T-helper 2 cell (primary cell): ENCODE measurements around the gene PCGF3.
"Not testable (repeated sequence)": the region's sequence is repeated elsewhere in the genome, so short reads cannot be mapped to it uniquely, and the experiment has no call there.

Experiments used
- DNase-seq, 5 experiments: peaks; one replicate each; pipeline versions ENCODE4 v3.0.0 to v3.0.0-alpha.2; 2012 to 2022

PCGF3 gene

DNA sequence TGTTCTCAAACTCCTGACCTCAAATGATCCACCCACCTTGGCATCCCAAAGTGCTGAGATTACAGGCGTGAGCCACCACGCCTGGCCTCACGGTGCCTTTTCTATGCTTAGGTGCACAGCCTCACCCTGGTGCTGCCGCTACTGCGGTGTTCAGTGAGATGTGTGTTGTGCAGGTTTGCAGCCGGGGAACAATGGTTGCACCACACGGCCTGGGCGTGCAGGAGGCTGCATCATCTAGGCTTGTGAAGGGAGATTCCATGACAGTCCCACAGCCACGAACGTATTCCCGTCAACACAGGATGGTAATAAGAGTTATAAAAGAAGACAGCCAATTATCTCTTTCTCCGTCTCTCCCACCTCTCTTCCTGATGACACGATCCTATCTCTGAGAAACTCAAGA is 98.3 kb downstream of the PCGF3 start:
- no peak for DNase-seq

DNA sequence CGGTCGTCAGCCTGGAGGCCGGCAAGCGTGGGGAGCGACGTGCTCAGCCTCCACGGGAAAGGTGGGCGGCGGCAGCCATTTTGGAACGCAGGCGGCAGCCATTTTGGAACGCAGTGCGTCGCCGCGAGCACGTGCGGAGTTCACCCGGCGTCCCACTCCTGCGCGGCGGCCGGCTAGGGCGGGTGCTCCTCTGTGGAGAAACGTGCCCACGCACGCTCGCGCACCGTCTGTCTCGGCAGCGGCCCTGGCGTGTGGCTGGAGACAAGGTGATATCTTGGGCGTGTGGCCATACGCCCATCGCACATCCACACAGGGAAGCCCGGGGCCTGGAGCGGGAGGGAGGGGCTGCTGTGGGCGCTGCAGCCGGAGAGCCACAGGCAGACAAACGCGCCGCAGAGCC is 99.2 kb downstream of the PCGF3 start:
- DNase-seq = no peak

DNA sequence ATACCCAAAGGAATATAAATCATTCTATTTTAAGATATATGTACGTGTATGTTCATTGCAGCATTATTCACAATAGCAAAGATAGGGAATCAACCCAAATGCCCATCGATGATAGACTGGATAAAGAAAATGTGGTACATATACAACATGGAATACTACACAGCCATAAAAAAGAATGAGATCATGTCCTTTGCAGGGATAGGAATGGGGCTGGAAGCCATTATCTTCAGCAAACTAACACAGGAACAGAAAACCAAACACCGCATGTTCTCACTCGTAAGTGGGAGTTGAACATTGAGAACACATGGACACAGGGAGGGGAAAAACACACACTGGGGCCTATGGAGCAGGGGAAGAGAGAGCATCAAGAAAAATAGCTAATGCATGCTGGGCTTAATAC is 101.3 kb downstream of the PCGF3 start:
- not testable (repeated sequence) for DNase-seq

DNA sequence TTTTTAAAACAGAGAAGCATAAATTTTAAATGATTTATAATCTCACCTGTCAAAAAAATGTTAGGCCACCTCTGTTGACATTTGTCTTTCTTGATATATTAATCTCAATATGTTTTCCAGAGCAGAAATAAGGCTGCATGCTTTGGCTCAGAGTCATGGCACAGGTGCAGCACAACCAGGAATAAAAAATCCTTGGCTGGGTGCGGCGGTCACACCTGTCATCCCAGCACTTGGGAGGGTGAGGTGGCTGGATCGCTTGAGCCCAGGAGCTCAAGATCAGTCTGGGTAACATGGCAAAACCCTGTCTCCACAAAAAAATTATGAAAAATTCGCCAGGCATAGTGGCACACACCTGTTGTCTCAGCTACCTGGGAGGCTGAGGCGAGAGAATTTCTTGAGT is 102.2 kb downstream of the PCGF3 start:
- no peak for DNase-seq

DNA sequence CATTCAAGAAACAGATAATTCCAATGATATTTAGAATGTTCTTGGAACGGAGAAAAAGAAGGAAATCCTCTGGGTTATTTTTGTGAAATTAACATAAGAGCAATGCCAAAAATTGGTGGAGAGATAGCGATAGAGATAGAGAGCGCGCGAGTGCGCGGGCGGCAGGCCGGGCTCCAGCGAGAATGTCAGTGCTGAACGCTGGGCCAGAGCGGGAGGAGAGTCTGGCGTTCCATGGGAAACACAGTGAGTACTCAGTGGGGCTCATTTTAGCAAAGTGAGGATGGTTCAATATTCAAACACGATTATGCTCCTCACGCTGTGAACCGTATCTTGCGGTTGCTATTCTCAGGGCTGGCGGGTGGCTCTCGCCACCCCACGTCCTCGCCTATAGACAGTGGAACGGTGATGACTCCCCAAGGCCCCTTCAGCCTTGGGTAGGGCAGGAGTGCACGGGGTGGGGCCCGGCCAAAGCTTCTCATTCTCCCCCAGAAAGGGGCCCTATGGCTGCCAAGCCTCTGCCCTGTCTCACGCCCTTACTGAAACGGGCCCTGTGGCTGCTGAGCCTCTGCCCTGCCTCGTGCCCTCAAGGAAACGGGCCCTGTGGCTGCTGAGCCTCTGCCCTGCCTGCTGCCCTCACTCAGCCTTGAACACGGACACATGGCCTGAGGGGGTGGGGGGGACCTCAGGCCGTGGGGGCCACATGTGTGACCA is 103.4 kb downstream of the PCGF3 start:
- no peak for DNase-seq

DNA sequence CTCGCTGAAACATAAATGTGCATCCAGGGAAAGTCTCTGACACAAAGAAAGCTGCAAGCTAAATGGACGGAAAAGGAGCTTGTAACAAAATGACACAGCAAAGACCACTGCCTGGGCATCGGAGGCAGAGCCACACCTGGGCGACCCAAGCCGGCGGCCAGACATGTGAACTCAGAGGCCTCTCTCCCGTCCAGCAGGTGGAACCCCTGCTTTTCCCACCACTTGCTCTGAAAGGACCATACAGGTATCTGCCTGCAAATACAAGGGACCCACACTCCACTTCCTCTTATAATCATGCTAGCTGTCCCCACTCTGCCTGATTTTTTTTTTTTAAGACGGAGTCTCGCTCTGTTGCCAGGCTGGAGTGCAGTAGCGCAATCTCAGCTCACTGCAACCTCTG is 108.3 kb downstream of the PCGF3 start:
- DNase-seq = no peak

DNA sequence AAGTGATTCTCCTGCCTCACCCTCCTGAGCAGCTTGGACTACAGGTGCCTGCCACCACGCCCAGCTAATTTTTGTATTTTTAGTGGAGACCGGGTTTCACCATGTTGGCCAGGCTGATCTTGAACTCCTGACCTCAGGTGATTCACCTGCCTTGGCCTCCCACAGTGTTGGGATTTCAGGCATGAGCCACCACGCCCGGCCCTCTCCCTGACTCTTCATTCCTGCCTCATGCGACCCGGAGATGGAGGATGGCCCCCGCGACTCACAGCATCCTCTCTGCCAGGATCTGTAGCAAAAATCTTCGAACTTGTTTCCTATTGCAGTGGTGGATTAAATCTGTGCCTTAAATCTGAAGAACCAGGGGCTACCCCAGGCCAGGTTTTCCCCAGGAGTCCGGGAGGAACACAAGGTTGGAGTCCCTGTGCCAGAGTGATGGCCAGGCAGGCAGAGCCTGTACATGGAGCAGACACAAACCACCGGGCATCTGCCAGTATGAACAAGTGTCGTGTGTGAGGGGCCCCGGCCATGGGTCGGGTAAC is 108.7 kb downstream of the PCGF3 start:
- no peak for DNase-seq

DNA sequence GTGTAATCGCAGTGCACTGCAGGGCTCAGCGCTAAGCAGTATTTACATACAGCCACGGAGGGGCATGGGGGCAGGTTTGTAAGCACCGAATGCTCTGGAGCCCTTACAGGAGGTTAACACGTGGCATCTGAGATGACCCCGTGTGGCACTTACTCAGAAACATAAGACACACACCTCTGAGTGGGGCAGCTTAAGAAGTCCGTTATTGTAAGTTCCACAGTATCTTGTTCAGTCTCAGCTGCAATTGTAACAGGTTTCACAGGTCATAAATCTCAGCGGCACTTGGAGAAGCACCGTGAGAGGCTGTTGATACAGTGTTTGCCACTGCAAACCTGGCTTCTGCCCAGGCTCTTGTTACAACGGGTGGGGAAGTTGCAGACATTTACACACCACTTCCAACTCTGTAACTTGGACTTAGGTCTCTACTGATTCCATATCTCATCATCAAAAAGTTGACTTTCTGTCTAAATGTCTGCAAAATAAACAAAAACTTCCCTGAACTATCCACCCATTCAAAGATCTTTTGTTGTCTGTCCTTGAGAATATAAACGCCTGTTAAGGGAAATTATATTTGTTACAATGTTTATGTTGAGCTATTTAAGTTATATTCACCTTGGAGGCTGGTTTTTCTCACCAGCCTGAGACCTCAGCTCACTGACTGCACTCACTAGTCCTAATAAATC is 110.0 kb downstream of the PCGF3 start:
- no peak for DNase-seq

DNA sequence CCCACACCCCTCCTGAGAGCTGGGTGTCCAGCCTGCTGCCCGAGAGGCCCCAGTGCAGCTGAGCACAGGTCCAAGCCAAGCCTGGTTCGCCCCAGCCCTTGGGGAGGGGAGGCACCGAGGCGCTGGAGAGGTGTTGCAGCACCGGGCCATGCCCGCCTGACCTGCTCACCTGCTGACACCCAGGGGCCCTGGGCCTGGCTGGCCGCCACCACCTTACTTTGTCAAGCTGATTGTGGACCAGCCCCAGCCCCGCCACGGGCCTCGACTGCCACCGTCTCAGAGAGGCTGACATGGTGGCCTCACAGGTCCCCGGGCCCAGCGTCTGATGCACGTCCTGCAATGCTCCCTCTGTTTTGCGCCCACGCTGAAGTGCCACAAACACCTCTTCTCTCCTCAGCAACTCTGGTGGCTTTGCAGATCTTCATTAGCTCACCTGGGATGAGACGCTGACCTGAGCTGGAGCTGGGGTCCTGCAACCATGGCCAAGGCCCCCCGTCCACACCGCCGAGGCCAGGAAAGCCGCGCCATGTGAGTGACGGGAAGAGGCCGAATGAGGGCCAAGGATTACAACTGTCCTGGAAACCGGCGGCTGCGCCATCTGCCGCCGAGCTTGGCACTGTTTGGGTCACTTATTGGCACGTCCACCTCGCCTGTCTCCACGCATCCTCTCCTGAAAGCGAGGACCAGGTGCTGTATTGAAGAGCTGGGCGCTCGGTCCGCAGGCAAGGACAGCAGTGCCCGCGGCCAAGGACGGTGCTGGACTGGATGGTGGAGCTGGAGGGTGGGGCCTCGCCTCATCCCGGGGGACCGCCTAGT is 112.7 kb downstream of the PCGF3 start:
- no peak for DNase-seq

DNA sequence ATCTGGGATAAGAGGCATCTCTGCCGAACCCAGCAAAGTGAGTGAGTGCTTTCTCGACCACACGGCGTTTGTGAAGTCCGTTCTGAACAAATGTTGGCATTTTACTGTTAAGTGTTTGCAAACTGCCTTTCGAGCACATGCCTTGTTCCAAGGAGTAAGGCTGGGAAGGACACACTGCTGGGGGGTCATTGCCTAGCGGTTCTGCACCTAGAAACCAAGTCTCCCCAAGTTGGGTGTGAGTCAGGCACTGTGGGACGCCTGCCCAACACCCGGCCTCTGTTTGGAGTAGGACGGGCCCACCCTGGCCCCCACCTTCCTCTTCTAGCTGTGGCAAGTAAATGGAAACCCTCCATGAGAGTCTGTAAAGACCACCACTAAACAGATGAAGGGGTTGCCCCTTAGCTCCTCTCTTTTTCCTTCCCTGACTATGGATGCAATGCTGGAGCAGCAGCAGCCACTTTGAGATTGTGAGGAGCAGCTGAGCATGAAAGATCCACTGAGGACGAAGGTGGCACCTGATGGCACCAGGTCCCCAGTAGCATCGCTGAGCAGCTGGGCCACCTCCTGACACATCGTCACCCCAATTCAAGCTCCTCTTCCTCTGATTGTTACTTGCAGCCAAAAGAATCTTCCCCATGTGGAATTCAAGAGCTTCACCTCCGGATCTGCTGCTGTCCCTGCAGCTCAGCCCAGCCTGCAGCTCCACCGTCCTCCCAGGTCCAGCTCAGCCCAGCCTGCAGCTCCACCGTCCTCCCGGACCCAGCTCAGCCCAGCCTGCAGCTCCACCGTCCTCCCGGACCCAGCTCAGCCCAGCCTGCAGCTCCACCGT is 114.0 kb downstream of the PCGF3 start:
- DNase-seq = no peak
